Muscle layer of colon (tissue), 2 donors: ENCODE measurements around the gene CD300LD.
"Not testable (repeated sequence)": the region's sequence is repeated elsewhere in the genome, so short reads cannot be mapped to it uniquely, and the experiment has no call there.

ENCODE experiments used
- H3K27ac ChIP-seq: one replicate; pipeline ENCODE4 v1.7.0; 2013; ENCODE audit warnings: low read depth, mild to moderate bottlenecking, low read length, moderate library complexity
- H3K27me3 ChIP-seq, 2 donors: one replicate each; pipeline ENCODE4 v1.7.0; 2013; ENCODE audit warnings: low read length in 2 of 2, mild to moderate bottlenecking in 2 of 2; ENCODE audit not compliant: insufficient read depth in 2 of 2, control insufficient read depth in 1 of 2
- H3K36me3 ChIP-seq: one replicate; pipeline ENCODE4 v1.7.0; 2013; ENCODE audit warnings: mild to moderate bottlenecking, low read length; ENCODE audit not compliant: insufficient read depth
- H3K4me1 ChIP-seq: one replicate; pipeline ENCODE4 v1.7.0; 2013; ENCODE audit warnings: mild to moderate bottlenecking, low read length; ENCODE audit not compliant: insufficient read depth
- H3K4me3 ChIP-seq, 2 donors: one replicate each; pipeline ENCODE4 v1.7.0; 2013; ENCODE audit warnings: low read length in 2 of 2, low read depth in 1 of 2, mild to moderate bottlenecking in 1 of 2, moderate library complexity in 1 of 2
- H3K9ac ChIP-seq: one replicate; pipeline ENCODE4 v1.7.0; 2013; ENCODE audit warnings: low read length
- H3K9me3 ChIP-seq: one replicate; pipeline ENCODE4 v1.7.0; 2013; ENCODE audit warnings: mild to moderate bottlenecking, low read length
- donor health status: abdominal sarcoma.
- donor health status: Adenocarcinoma of cecum.

Gene CD300LD

GRCh38 chr17:74630251-74630650, 38.2 kb upstream of the CD300LD start:
- H3K4me3 ChIP-seq, H3K9ac ChIP-seq, H3K36me3 ChIP-seq, H3K27ac ChIP-seq, H3K27me3 ChIP-seq, H3K9me3 ChIP-seq: not testable (repeated sequence)
- peaks cover 10% of the 10 kb centered on the region for H3K4me1 ChIP-seq

GRCh38 chr17:74625661-74626060, 33.6 kb upstream of the CD300LD start:
- Histone ChIP-seq H3K27me3 (peaks cover 0 to 5% of the 10 kb centered on the region in 2 donors), H3K4me3 (no peak overlapping the region), H3K36me3 (no peaks in the 10 kb centered on the region), H3K4me1 (no peaks in the 10 kb centered on the region), H3K9me3 (no peaks in the 10 kb centered on the region), H3K9ac (no peak overlapping the region), H3K27ac (no peak overlapping the region)

- no peak overlapping the region for H3K4me3 ChIP-seq
- H3K4me1 ChIP-seq: no peaks in the 10 kb centered on the region
- H3K9ac ChIP-seq: no peak overlapping the region
- no peak overlapping the region for H3K27ac ChIP-seq
- H3K36me3 ChIP-seq: no peaks in the 10 kb centered on the region
- peaks cover 0 to 5% of the 10 kb centered on the region in 2 donors for H3K27me3 ChIP-seq
- H3K9me3 ChIP-seq: no peaks in the 10 kb centered on the region
These were observed 32.0 kb upstream of the CD300LD start for GRCh38 chr17:74624131-74624530.

- Histone ChIP-seq H3K4me1 (no peaks in the 10 kb centered on the region), H3K36me3 (no peaks in the 10 kb centered on the region), H3K4me3 (no peak within 1 kb of the TSS), H3K9me3 (no peaks in the 10 kb centered on the region), H3K27me3 (peaks cover 0 to 4% of the 10 kb centered on the region in 2 donors), H3K27ac (no peak within 1 kb of the TSS), H3K9ac (no peak within 1 kb of the TSS)
These were observed 31.6 kb upstream of the CD300LD start, which contains the start of gene CD300E for GRCh38 chr17:74623693-74624093. Gene CD300E, minus strand, starts transcription at chr17:74623738. Its CDS starts 117 bp downstream, at chr17:74623621.

- Histone ChIP-seq H3K9me3 (no peaks in the 10 kb centered on the region), H3K4me1 (no peaks in the 10 kb centered on the region), H3K27ac (no peak overlapping the region), H3K36me3 (no peaks in the 10 kb centered on the region), H3K4me3 (no peak overlapping the region), H3K27me3 (no peaks in the 10 kb centered on the region), H3K9ac (no peak overlapping the region)
These were observed 27.1 kb upstream of the CD300LD start for GRCh38 chr17:74619077-74619673.

- H3K9me3 ChIP-seq: no peaks in the 10 kb centered on the region
- no peaks in the 10 kb centered on the region for H3K27me3 ChIP-seq
- H3K4me1 ChIP-seq: no peaks in the 10 kb centered on the region
- H3K9ac ChIP-seq: no peak overlapping the region
- H3K36me3 ChIP-seq: no peaks in the 10 kb centered on the region
- H3K27ac ChIP-seq: no peak overlapping the region
- no peak overlapping the region for H3K4me3 ChIP-seq
These were observed 26.4 kb upstream of the CD300LD start for GRCh38 chr17:74618451-74618850.

- H3K4me1 ChIP-seq: no peaks in the 10 kb centered on the region
- H3K9ac ChIP-seq: no peak overlapping the region
- no peak overlapping the region for H3K4me3 ChIP-seq
- no peaks in the 10 kb centered on the region for H3K9me3 ChIP-seq
- H3K27ac ChIP-seq: no peak overlapping the region
- no peaks in the 10 kb centered on the region for H3K36me3 ChIP-seq
- H3K27me3 ChIP-seq: no peaks in the 10 kb centered on the region
These were observed 24.6 kb upstream of the CD300LD start for GRCh38 chr17:74616696-74617095.

- Histone ChIP-seq H3K9ac (no peak overlapping the region), H3K27me3 (no peaks in the 10 kb centered on the region), H3K4me1 (no peaks in the 10 kb centered on the region), H3K36me3 (no peaks in the 10 kb centered on the region), H3K9me3 (no peaks in the 10 kb centered on the region), H3K4me3 (no peak overlapping the region), H3K27ac (no peak overlapping the region)
These were observed 20.0 kb upstream of the CD300LD start for GRCh38 chr17:74612046-74612445.

GRCh38 chr17:74610108-74610507, 18.0 kb upstream of the CD300LD start:
- Histone ChIP-seq H3K36me3 (no peaks in the 10 kb centered on the region), H3K27ac (no peak overlapping the region), H3K9me3 (no peaks in the 10 kb centered on the region), H3K4me3 (no peak overlapping the region), H3K27me3 (no peaks in the 10 kb centered on the region), H3K9ac (no peak overlapping the region), H3K4me1 (peaks cover 13% of the 10 kb centered on the region)

- H3K4me3 ChIP-seq: no peak overlapping the region
- H3K9me3 ChIP-seq: no peaks in the 10 kb centered on the region
- H3K4me1 ChIP-seq: peaks cover 25% of the 10 kb centered on the region
- H3K9ac ChIP-seq: no peak overlapping the region
- no peak overlapping the region for H3K27ac ChIP-seq
- no peaks in the 10 kb centered on the region for H3K27me3 ChIP-seq
- no peaks in the 10 kb centered on the region for H3K36me3 ChIP-seq
These were observed 16.4 kb upstream of the CD300LD start for GRCh38 chr17:74608511-74608910.

- no peak overlapping the region for H3K9ac ChIP-seq
- no peaks in the 10 kb centered on the region for H3K36me3 ChIP-seq
- no peak overlapping the region for H3K27ac ChIP-seq
- peaks cover 25% of the 10 kb centered on the region for H3K4me1 ChIP-seq
- no peaks in the 10 kb centered on the region for H3K27me3 ChIP-seq
- H3K4me3 ChIP-seq: no peak overlapping the region
- H3K9me3 ChIP-seq: no peaks in the 10 kb centered on the region
These were observed 15.1 kb upstream of the CD300LD start for GRCh38 chr17:74607221-74607620.

GRCh38 chr17:74606050-74606449, 14.0 kb upstream of the CD300LD start:
- Histone ChIP-seq H3K9ac (no peak overlapping the region), H3K4me3 (no peak overlapping the region), H3K4me1 (peaks cover 25% of the 10 kb centered on the region), H3K36me3 (no peaks in the 10 kb centered on the region), H3K9me3 (no peaks in the 10 kb centered on the region), H3K27me3 (no peaks in the 10 kb centered on the region), H3K27ac (peak overlapping the region; percentile 17)
